HG02884 (cell line): ENCODE data around the gene SLCO3A1.

ENCODE experiments used
- ATAC-seq: cut with Tn5 transposase; IDR thresholded peaks from one replicate; pipeline ENCODE4 v1.9.1; 2021; ENCODE audit warnings: mild to moderate bottlenecking, moderate library complexity; ENCODE audit not compliant: unreplicated experiment

SLCO3A1 gene

GRCh38 chr15:92023965-92024364 is 170.5 kb downstream of the SLCO3A1 start:
- ATAC-seq, result no peak

- ATAC-seq, result no peak
Observed at GRCh38 chr15:92025706-92026270, 172.3 kb downstream of the SLCO3A1 start.

DNA sequence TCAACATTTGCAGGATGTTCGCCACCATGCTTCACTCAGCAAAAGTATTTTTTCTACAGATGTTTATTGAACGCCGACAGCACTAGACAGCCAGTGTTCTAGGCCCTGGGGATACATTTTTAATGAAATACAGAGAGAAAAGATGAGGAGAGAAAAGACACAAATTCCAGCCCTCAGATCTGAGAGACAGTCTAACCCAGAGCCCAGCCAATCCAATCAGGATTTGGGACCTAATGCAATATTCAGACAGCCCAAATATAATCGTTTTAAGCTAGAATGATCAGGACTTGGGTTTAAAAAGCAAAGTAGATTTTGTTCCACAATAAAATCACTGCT is 174.8 kb downstream of the SLCO3A1 start:
- ATAC-seq, result no peak

GRCh38 chr15:92029767-92030166 is 176.3 kb downstream of the SLCO3A1 start:
- ATAC-seq, result no peak

DNA sequence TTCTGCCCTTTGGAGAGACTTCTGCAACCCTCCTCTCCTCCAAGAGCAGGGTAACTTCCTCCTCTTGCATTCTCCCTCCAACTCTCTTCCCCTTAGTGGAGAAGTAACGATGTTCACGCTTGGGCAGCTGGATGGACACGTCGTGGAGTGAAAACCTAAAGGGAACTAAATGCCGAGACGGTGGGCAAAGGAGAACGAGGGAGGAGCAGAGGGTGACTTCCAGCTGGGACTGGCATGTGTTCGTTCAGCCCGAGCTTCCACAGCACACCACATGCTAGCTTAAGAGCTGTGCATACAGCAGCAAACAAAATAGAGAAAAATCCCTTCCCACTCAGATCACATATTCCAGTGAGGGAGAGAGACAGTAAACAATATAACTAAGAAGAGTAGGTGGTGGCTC is 179.8 kb downstream of the SLCO3A1 start:
- ATAC-seq, result no peak

DNA sequence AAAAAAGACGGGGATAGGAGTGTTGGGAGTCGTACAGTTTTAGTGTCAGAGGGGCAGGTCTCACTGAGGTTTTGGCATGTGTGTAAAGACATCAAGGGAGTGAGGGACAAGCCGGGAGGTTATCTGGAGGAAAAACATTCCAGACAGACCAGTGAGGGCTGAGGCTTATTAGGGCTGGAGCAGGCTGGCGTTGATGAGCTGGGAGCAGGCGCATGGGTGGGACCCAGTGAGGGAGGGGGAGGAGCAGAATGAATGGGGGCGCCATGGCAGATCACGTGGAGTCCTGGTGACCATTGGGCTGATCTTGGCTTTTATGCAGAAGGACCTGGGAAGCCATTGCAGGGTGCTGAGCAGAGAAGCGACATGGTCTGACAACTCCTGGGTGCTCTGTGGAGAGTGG is 180.2 kb downstream of the SLCO3A1 start:
- no peak for ATAC-seq

- no peak for ATAC-seq
Observed at GRCh38 chr15:92034227-92034626, 180.7 kb downstream of the SLCO3A1 start.

- no peak for ATAC-seq
Observed at GRCh38 chr15:92035551-92035950, 182.0 kb downstream of the SLCO3A1 start.

DNA sequence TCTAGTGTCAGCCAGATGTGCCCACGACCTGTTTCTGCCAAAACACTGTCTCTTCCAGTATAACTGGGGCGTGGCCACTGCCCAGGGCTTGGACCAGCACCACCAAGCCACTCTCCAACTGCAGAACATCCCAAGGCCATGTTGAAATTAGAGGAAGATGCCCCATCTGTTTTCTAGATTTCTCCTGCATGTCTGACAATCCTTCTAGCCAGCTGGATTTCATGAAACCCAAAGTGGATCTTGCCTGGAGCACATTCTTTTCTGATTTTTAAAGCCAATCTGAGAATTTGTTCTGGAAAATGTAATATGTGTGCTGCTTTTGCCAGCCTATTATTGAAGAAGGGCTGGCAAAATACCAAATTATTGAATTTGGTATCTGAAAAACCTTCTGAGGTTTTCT is 182.5 kb downstream of the SLCO3A1 start:
- ATAC-seq, result no peak

- ATAC-seq, result no peak
Observed at GRCh38 chr15:92037491-92037890, 184.0 kb downstream of the SLCO3A1 start.

DNA sequence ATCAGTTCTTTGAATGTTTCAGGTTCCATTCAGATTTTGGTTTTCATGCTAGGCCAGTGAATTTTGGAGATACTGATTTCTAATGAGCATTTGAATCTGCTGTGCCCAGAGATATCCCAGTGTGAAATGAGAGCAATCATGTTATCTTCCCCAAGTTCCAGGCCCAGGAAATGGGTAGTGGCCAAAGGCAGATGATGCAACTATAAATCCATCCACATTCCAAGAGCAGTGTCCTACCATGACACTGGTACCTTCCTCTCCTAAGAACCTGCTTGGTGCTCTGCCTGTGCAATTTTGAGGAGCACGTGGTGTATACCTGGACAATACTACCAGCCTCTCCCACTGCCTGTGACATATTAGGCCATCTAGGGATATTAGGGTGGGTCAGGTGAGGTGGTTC is 186.8 kb downstream of the SLCO3A1 start:
- ATAC-seq, result no peak

- no peak for ATAC-seq
Observed at GRCh38 chr15:92041371-92041770, 187.9 kb downstream of the SLCO3A1 start.

DNA sequence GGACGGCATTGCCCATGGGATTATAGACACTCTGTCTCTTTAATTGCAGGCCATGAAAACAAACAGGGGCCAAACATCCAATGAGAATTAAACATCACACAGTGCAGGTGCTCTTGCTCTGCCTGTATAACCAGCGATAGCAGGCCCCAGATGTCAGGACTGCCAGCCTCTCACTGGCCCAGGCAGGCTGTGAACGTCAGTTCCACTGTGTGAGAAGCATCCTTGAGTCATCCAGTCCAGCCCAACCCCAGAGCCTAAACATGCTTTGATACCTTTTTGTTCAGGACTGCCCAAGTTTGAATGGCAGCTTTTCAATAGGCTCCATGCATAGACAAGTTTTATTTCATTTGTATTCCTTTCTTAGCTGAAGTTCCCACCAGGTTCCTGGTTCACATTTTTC is 189.8 kb downstream of the SLCO3A1 start:
- no peak for ATAC-seq

DNA sequence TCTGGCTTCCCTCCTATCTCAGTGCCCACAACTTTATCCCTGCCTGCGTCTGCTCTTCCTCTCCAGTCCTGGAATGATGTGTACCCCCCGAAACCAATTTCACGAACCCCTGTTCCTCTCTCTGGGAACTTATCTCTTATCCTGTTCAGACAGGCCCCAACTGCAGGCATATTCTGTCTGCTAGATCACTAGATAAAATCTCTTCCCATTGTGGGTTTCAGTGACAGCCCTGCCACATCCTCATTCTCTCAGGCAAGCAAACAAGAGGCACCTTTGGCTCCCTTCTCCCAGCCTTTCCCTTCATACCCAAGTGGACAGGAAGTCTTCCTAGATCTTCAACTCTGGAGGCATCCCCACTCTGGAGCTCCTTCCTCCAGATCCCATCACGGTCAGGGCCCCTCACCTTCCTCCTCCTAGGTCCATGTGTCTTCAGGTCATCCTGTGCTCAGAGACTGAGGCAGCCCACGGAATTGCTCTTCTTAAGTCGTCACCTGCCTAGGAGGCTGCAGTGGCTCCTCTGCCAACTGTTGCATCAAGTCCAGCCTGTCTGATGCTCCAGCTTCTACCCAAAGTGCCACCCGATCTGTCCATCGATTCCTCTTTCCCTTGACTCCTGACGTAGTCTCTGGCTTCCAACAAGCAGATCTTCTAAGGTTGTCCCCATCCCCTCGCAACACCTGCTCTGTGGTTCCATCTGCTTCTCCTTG is 190.8 kb downstream of the SLCO3A1 start:
- ATAC-seq, result no peak

GRCh38 chr15:92047900-92048299 is 194.4 kb downstream of the SLCO3A1 start:
- ATAC-seq, result no peak

- no peak for ATAC-seq
Observed at GRCh38 chr15:92048739-92049138, 195.2 kb downstream of the SLCO3A1 start.

GRCh38 chr15:92049290-92049989 is 195.9 kb downstream of the SLCO3A1 start:
- no peak for ATAC-seq

GRCh38 chr15:92050220-92050898 is 196.9 kb downstream of the SLCO3A1 start:
- no peak for ATAC-seq

GRCh38 chr15:92051716-92052115 is 198.2 kb downstream of the SLCO3A1 start:
- ATAC-seq, result no peak

GRCh38 chr15:92053753-92054316 is 200.3 kb downstream of the SLCO3A1 start:
- ATAC-seq, result no peak

DNA sequence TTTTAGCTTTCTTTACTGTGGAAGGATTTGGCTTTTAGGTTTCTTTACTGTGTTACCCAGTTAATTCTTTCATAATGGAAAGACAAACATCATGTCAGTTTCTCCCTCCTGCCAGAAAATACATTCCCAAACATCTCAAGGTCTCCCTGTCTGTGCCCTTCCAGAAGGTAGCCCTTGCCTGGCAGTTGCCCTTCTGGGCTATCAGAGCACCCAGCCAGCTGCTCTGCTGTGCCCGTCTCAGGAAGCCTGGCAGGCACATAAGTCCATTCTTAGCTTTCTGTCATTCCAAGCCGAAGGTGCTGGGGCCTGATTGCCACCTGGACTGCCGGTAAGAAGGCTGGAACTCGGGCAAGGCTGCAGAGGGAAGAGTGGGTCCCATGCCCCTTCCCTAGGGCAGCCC is 203.4 kb downstream of the SLCO3A1 start:
- ATAC-seq, result no peak
